ENCODE results near the gene FXYD6.

DNA sequence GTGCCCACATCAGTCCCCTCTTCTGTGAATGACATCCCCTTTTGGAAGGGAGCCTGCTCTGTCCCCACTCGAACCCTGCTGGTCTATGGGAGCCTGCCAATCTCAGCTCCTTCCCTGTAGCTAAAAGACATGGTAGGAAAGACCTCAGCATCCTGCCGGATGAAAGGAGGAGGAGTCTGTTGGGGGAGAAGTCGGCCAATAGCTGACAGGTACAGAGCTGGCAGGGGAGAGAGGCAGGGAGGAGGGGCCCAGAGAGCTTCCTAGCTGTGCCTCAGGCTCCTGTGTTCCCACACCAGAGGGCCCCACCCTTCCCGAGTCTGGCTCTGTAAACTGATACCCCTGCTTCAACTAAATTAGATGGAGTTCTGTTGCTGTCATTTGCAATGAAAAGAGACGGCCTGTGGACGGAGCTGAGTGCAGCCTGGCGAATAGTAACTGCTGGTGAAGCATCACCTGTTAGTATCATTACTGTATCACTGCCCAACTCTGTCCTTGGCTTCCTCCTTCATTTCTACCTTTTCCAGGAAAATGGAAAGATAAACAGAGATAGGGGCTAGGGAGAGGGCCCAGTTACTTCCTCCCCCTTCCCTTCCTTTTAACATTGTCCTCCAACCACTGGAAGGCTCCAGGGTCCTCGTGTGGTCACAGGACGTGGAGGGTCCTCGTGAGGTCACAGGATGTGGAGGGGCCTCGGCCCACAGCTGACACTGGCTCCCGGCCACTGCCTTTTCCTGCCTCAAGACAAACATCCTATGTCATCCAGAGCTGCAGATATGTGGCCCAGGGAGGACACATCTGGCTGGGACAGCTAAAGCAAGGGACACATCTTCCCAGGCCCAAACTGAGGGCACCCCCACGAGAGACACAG, 15.1 kb downstream of the FXYD6 start:
- TF ChIP-seq, protein P1, sequence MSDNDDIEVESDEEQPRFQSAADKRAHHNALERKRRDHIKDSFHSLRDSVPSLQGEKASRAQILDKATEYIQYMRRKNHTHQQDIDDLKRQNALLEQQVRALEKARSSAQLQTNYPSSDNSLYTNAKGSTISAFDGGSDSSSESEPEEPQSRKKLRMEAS (IDR thresholded peaks at IDR 0.05), result no peak
- TF ChIP-seq EP300 (IDR thresholded peaks at IDR 0.05; ENCODE audit: borderline replicate concordance), result no peak
- no peak for TF ChIP-seq YY1 (IDR thresholded peaks at IDR 0.05; ENCODE audit: low read depth)
- no peak for TF ChIP-seq FOXM1 (IDR thresholded peaks at IDR 0.05; ENCODE audit: borderline replicate concordance, low read depth)
- TF ChIP-seq CREB1 (IDR thresholded peaks at IDR 0.05; ENCODE audit: low read depth), result no peak

Measured in Ishikawa (cell line).